Stomach (tissue), 4 donors: Measurements from ENCODE around the gene TTC38.

Source experiments
- CTCF ChIP-seq, 7 experiments: fragments of 450-650 bp in 4 of 7; fragments of 200-600 bp in 3 of 7; sonication (generic) in 3 of 7; IDR thresholded peaks; one replicate each; pipeline ENCODE4 v1.5.1; 2016 to 2019; ENCODE audit warnings: antibody characterized with exemption in 7 of 7, control low read depth in 2 of 7, mild to moderate bottlenecking in 1 of 7
- POLR2AphosphoS5 ChIP-seq, 3 donors: sonication (generic); formaldehyde crosslinking; IDR thresholded peaks; one replicate each; pipeline ENCODE4 v1.6.1; 2016; ENCODE audit warnings: antibody characterized with exemption in 3 of 3

GRCh38 chr22:46326066-46326680, 58.4 kb downstream of the TTC38 start:
- TF ChIP-seq POLR2AphosphoS5 (IDR thresholded peaks at IDR 0.05) (no peak), CTCF (IDR thresholded peaks at IDR 0.05) (no peak)
